ENCODE results near the gene JAM3.
A peak's percentile ranks its signal among the peaks of the same experiment; 100 is the strongest.

JAM3 gene

GRCh38 chr11:134039726-134040385, 29.0 kb upstream of the JAM3 start:
- no peak for DNase-seq

DNA sequence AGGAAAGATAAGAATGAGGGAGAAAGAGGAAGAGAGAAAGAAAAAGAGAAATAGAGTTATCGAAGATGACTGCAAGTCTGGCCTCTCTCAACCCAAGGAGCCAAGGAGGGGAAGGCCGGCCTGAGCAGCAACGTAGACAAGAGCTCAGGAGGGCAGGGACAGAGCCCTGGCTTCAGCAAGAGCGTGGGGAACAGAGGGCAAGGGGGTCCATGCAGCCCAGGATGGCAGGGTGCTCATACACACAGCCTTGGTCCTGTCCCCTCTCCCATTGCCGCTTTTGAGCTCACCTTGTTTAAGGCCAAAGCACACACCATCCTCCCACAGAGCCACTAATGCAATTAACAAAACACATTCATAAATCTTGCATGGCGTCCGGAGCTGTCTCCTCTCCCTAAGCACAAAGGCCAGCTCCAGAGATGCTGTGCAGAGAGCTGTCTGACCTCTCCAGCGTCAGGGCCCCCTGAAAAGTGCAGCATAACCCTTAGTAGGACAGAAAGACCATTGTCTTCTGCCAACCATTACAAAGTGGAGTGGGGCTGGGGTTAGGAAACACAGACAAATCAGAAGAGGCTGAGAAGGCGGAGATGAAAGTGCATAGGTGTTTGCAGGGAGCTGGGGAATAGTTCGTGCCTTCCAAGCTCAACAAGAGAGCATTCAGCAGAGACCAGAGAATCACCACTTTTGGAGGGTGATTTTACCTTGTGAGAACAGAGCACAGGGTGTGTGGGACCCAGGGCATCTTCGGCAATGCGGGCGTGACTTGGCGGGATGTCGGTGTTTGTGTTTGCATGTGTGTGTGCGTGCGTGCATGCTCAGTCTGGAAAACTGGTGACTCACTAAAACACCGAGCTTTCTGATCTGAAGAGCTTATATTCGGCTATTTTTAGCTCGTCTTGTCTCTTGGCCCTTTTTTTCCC, 28.2 kb upstream of the JAM3 start:
- DNase-seq = no peak

GRCh38 chr11:134041349-134041748, 27.5 kb upstream of the JAM3 start:
- DNase-seq = no peak

DNA sequence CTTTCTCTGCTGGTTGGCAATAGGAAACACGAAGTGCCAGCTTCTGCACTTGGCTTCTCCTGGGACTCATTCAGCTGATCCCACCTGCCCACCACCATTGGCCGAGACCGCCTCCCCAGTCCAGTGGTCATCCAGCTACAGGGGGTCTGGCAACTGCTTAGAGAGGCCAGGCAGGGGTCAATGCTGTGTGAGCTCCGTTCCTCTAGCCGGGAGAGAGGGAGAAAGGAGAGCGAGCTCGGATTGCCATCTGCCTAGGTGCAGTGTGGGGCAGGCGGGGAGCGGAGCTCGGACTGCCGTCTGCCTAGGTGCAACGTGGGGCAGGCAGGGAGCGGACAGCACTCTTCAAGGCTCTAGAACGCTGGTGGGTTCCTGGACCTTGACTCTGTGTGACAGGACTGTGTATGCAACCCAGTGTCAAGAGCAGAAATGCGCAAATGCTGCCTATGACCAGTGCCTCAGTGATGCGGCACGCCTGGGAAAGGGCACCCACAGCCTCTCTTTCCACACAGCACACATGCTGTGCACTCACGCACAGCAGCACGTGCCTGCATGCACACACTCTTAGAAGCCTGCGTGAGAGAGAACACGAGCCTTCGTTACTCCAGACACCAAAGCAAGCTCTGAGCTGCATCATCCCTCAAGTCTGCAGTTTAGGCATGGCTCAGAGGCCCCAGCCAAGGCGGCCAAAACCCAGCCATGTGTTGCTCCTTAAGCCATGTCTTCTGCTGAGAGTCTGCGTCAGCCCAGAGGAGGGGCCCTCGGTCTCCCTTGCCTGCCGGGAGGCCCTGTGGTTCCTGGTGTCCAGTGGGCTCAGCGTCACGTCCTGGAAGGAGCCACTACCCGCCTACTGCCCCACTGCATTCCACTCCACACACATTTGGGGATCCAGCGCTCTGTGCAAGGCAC, 26.8 kb upstream of the JAM3 start:
- no peak for DNase-seq

DNA sequence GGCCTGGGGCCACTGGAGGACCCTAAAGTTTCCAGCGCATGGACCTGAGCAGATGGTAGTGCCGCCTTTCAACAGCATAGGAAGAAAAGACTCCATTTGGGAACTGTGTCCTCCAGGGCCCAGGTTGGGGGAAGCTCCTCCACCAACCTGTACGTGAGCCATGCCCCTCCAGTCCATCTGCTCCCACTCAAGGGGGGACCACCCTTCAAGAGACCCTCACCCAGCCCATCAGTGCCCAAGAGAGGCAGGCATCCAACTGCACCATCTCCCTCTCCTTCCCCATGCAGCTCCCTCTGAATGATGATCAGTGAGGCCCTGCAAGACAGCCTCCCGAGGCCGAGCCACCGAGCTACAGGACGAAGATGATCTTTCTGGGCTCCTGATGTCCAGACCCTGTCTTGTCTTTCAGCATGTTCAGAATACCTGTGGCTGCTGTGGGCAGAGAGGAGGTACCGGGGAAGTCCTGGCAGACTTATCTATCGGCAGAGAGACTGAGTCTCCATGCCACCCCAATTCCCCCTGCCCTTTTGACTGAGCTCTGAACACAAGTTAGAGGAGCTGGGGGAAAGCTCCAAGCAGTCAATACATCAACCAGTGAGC, 25.0 kb upstream of the JAM3 start:
- DNase-seq = no peak

- no peak for DNase-seq
Measured at GRCh38 chr11:134044514-134045284, 24.2 kb upstream of the JAM3 start.

GRCh38 chr11:134045799-134046635, 22.9 kb upstream of the JAM3 start:
- DNase-seq = no peak

DNA sequence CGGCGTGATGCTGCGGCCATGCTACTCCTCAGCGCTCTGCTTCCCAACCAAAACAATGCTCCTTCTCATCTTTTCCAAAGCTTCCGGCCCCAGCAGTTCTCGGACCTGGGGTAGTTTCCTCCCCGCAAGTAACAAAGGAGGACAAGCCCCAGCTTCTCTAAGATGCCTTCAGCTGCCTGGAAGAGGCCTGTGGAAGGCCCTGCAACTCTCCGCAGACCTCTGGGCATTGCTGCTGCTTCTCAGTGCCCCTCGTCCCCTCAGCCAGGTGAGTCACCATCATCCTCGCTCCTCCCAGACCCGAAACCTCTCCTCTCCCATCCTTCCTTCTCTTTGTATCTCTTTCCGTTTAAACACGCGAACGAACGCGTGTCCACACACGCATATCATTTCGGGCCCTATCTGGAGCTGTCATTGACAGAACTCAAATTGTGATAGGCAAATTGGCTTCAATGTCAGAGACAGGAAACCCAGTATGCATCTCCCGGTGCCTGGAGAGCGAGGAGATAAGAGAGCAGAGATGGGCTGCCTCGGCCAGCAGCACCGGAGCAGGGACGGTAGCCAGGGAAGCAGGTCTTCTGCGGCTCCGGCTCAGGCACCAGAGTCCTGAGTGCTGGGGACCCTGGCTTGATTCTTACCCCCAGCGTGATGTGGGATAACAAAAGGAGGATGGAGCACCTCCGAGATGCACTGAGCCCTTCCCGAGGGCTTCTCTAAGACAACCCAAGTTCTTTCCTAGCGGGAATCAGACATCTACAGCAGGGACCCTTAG, 22.0 kb upstream of the JAM3 start:
- DNase-seq = no peak

DNA sequence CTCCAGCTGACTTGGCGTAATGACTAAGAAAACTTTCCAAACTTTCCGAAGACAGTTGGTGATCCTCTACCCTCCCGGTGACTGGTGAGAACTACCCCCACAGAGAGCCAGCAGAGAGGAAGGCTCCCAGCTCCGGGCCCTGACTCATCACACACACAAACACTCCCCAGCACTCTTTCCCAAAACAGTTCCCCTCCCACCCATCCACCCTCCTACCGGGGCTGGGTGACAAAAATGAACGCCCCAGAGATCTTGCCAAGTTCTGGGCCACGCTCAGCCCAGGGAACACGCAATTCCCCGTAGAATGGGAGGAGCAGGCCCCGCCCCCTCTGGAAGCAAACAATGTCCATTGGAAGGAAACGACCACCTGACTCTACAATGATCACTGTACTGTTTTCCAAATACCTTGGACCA, 21.3 kb upstream of the JAM3 start:
- no peak for DNase-seq

GRCh38 chr11:134048028-134048427, 20.8 kb upstream of the JAM3 start:
- DNase-seq = no peak

DNA sequence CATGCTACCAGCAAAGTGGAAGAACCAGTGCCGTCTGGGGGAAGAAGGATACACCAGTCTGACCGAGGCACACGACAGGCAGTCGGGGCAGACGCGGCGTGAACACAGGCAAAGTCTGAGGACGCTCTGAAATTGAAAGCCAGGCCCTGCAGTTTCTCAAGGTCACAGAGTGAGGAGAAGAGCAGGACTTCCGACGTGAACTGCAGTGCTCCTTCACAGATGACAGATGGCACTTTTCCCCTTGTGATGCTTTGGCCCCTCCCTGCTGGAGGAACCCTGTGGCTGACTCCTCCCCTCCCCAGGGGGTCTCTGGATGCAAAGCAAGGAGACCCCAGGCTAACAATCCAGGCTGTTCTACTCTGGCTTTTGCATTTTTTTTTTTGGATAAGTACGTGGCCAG, 19.6 kb upstream of the JAM3 start:
- DNase-seq = no peak

- DNase-seq = peak; percentile 38
Measured at GRCh38 chr11:134050541-134051383, 18.1 kb upstream of the JAM3 start.

GRCh38 chr11:134052395-134052987, 16.4 kb upstream of the JAM3 start:
- DNase-seq = no peak

DNA sequence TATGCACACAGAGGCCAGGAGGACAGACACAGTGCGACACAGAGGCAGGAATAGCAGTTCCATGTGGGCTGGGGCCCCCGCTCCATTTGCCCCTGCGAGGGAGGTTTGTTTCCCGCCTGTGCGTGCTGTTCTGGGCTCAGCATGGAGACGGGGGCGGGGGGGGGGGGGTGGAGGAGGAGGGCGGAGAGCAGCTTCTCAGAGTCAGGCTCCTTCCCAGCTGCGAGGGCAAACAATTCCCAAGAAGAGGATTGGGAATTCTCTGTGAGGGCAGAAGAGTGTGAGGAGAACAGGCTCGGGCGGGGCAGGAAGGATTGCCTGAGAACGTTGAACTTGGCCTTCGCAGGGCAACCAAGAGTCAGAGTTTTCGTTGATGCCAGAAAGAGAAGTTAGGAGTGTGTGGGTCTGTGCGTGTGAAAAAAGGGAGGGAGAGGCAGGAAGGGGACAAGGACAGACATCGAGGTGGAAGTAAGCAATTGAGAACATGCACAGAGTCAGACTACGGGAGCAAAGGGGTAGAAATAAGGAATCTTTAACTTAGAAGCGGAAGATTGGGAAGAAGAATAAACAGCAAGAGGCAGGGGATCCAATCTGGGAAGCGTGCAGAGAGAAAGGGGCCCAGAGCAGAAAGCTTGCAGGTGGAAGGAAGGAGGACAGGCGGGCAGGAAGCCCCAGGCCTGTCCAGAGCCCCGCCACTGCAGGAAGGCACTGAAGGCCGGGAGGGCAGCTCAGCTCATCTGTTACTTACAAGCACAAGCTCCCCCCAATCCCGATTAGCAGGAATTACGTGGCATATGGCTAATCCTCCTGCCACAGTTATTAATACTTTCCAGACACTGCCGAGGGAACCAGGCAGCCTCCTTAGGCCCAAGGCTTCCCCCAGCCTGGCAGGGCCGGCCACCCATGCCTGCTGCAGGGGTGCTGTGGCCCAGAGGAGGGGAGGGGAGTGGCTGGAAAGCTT, 15.6 kb upstream of the JAM3 start:
- no peak for DNase-seq

- DNase-seq = no peak
Measured at GRCh38 chr11:134055029-134055428, 13.8 kb upstream of the JAM3 start.

DNA sequence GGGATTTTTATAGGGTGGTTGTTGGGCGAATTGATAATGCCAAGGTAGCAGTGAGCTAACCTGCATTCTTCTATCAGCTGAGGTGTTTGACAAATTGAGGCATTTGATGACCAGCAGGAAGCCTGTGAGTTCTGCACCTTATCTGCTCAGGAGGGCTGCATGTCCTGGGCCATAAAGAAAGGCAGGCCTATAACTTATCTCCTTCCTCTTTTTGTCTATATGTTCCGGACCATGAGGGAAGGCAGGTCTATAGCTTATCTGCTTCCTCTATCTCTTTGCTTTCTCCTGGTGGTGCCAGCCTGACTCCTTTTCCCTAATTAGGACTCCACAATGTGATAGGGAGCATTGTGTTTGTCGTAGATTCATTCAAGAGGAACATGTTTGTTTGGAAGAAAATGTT, 8.6 kb upstream of the JAM3 start:
- DNase-seq = no peak

- DNase-seq = no peak
Measured at GRCh38 chr11:134062265-134063123, 6.4 kb upstream of the JAM3 start.

Measured in NCI-H2227 treated with DMSO at 0.1 percent for 48 hours (cell line).